ENCODE results near the gene ZBTB38.

Gene ZBTB38

DNA sequence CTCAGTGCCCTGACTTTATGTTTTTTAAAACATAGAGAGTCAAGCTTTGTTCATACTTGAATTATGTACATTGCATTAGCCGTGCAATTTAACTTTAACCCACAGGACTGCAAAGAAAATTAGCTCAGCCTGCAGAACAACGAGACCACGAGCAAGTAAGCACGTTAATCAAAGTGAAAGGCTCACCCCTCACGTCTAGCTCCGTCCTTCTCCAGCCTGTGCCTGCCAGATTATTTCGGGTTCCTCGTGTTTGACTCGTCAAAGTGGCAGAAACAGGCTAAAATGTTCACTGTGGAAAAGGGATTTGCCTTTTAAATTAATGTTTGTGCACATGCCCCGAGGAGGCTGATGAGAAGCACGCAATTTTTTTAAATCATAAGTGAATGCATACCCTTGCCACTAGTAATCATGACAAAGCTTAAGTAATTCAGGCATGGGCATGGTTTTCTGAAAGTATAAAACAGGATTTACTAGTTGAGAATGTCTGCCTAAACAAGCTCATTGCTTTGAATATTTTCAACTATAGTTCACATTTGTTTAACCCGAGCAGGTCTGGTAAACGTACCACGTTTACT, 15.3 kb downstream of the ZBTB38 start:
- Mint-ChIP-seq H3K27ac (no peak overlapping the region), H3K4me1 (ENCODE audit: low read depth) (peaks cover 8% of the 10 kb centered on the region), H3K9me3 (peaks cover 5% of the 10 kb centered on the region), H3K36me3 (ENCODE audit: low read depth) (peaks cover 1% of the 10 kb centered on the region), H3K27me3 (ENCODE audit: low read depth) (peaks cover 33% of the 10 kb centered on the region), H3K4me3 (no peak overlapping the region)

DNA sequence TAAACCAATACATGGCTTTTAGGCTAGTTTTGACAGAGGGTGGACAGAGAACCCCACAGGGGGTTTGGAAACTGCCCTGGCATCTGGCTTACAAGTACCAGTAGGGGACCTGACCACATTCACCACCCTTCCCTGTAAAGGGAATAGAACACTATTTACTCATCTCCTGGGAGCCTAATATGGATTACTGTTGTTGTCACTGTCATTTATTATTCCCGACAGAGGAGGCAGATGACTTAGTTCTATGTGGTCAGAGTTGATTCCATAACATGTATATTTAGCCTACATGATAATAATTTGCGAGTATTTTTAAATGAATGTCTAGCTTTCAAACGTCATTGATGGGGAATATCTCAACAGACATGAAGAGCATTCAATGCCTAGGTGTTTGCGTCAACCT, 15.9 kb downstream of the ZBTB38 start:
- H3K36me3 Mint-ChIP-seq (ENCODE audit: low read depth), result no peaks in the 10 kb centered on the region
- no peak overlapping the region for H3K27ac Mint-ChIP-seq
- peaks cover 33% of the 10 kb centered on the region for H3K27me3 Mint-ChIP-seq (ENCODE audit: low read depth)
- no peak overlapping the region for H3K4me3 Mint-ChIP-seq
- no peaks in the 10 kb centered on the region for H3K9me3 Mint-ChIP-seq
- H3K4me1 Mint-ChIP-seq (ENCODE audit: low read depth), result peaks cover 8% of the 10 kb centered on the region

DNA sequence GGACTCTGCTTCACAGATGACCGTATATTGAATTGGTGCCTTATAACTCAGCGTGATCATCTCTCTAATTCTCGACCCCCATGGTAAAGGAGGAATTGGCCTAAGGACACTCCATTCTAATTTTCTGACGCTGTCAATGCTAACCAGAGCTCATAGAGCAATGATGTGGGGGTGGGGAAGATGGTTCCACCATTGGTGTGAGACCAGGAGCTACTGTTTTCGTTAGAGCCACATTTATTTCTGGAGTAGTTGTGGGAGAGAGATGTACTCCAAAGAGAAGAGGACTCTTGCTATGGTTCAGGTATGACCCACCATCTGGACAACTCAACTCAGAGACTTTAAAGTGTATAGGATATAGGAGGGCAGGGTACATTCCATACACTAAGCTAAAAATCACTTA, 16.3 kb downstream of the ZBTB38 start:
- Mint-ChIP-seq H3K9me3 (no peaks in the 10 kb centered on the region), H3K4me3 (no peak overlapping the region), H3K4me1 (ENCODE audit: low read depth) (peaks cover 9% of the 10 kb centered on the region), H3K36me3 (ENCODE audit: low read depth) (no peaks in the 10 kb centered on the region), H3K27me3 (ENCODE audit: low read depth) (peaks cover 33% of the 10 kb centered on the region), H3K27ac (no peak overlapping the region)

DNA sequence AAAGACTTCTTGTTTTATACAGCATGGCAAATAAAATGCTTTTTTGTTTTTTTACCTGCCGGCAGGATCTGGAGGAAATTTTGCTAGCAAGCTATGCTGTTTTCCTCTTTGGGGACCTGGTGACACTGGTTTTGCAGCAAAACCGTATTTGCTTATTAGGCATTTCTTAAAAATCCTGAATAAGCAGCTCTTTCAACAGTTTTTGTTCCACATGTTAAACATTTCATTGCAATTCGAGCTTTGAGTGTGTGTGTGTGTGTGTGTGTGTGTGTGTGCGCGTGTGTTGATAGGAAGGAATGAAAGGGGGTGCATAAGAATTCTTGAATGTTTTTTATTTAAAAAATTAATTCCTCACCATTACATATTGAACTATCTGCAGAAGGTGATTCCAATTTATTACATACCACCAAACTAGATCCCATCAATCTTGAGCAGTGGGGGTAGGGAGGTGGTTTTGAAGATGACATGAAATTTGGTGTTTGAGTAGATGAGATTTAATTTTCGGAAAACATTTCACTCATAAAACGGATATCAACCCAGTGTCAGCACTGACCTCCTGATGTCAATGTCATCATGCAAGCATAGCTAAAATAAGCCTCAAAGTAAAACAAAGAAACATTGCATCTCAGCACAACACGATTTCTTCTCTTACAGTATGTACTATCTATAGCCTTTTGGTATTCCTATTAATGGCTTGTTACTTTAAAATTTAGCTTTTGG, 17.3 kb downstream of the ZBTB38 start:
- H3K27me3 Mint-ChIP-seq (ENCODE audit: low read depth), result peaks cover 33% of the 10 kb centered on the region
- H3K36me3 Mint-ChIP-seq (ENCODE audit: low read depth), result peaks cover under 1% of the 10 kb centered on the region
- H3K4me3 Mint-ChIP-seq, result no peak overlapping the region
- H3K27ac Mint-ChIP-seq, result no peak overlapping the region
- no peaks in the 10 kb centered on the region for H3K9me3 Mint-ChIP-seq
- H3K4me1 Mint-ChIP-seq (ENCODE audit: low read depth), result peaks cover 9% of the 10 kb centered on the region

DNA sequence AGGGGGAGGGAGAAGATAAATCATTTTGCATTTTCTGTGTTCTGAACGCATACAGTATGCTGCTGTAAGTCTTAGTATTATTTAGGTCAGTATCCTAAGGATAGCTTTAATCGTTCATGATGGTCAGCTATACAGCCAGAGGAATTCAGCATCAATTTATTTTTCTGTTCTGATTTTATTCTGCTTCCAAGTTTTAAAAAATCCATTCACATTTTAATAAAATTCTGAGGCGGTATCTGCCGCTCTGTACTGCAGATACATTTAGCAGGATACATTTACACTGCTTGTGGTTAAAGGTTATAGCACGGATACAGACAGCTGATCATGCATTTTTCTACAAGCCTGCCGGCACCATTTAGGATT, 17.8 kb downstream of the ZBTB38 start:
- Mint-ChIP-seq H3K4me1 (ENCODE audit: low read depth) (peaks cover 10% of the 10 kb centered on the region), H3K36me3 (ENCODE audit: low read depth) (peaks cover 2% of the 10 kb centered on the region), H3K4me3 (no peak overlapping the region), H3K27me3 (ENCODE audit: low read depth) (peaks cover 33% of the 10 kb centered on the region), H3K27ac (no peak overlapping the region), H3K9me3 (no peaks in the 10 kb centered on the region)

DNA sequence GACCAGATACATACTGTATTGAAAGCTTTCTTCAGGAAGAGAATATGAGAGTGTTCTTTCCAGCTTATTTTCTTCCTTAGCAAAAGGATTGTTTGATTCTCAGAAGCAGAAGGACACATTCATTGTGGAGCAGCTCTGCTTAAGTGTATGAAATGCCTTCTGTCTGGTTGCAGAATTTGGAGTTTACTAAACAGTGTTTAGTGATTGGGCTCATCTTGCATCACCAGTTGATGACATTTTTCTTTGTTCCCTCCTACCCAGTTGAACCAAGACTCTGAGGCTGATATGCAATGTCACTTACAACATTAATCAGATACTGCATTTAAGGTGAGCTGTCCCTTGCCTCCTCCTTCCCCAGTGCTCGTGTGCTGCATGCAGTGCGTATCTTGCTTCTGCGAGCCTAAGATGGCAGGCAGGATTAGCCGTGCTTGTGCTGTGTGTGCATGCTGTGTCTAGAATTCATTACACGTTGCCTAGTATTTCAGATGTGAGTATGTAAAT, 18.4 kb downstream of the ZBTB38 start:
- no peak overlapping the region for H3K27ac Mint-ChIP-seq
- peaks cover 10% of the 10 kb centered on the region for H3K4me1 Mint-ChIP-seq (ENCODE audit: low read depth)

DNA sequence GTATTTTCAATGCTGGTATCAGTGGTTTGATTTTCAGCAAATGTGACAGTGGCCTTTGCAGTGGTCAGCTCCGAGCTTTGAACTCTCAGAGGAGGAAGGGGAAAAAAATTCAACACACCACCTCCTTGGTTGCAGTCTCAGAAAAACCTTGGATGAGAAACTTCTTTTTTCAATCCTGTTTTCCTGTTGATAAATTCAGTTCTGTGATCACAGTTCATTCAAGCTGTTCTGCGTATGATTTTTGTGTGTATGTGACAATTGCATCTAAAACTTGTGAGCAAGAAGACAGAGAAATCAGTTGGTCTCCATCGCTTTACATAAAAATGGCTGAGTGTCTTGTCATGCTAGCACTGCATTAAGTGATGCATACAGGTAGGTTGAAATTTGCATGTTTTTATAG, 19.2 kb downstream of the ZBTB38 start:
- Mint-ChIP-seq H3K27me3 (ENCODE audit: low read depth) (peaks cover 33% of the 10 kb centered on the region), H3K4me1 (ENCODE audit: low read depth) (peaks cover 10% of the 10 kb centered on the region), H3K36me3 (ENCODE audit: low read depth) (peaks cover 2% of the 10 kb centered on the region), H3K27ac (no peak overlapping the region), H3K4me3 (no peak overlapping the region), H3K9me3 (no peaks in the 10 kb centered on the region)

More for the DNA sequence above, 18.4 kb downstream of the ZBTB38 start:
- Mint-ChIP-seq H3K36me3 (ENCODE audit: low read depth) (peaks cover 2% of the 10 kb centered on the region), H3K27me3 (ENCODE audit: low read depth) (peaks cover 33% of the 10 kb centered on the region), H3K9me3 (no peaks in the 10 kb centered on the region), H3K4me3 (no peak overlapping the region)

DNA sequence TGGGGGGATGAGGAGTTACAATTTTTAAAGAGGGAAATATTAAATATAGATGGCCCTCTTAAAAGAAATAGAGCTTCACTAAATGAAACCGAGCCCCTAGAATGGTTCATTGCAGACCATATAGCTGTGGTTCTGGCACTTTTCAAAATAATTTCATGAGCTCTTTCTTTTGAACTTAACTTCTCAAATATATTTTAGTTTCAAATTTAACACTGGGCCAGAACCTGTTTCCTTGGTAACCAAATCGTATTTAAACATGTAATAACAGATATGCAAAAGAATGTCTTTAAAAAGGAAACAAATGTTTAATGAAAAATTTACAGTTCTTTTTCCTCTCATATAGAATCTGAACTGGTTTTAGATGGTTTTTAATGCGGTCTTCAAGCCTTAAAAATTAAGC, 20.1 kb downstream of the ZBTB38 start:
- Mint-ChIP-seq H3K36me3 (ENCODE audit: low read depth) (peaks cover 2% of the 10 kb centered on the region), H3K27ac (peak overlapping the region; percentile 68), H3K27me3 (ENCODE audit: low read depth) (peaks cover 33% of the 10 kb centered on the region)

DNA sequence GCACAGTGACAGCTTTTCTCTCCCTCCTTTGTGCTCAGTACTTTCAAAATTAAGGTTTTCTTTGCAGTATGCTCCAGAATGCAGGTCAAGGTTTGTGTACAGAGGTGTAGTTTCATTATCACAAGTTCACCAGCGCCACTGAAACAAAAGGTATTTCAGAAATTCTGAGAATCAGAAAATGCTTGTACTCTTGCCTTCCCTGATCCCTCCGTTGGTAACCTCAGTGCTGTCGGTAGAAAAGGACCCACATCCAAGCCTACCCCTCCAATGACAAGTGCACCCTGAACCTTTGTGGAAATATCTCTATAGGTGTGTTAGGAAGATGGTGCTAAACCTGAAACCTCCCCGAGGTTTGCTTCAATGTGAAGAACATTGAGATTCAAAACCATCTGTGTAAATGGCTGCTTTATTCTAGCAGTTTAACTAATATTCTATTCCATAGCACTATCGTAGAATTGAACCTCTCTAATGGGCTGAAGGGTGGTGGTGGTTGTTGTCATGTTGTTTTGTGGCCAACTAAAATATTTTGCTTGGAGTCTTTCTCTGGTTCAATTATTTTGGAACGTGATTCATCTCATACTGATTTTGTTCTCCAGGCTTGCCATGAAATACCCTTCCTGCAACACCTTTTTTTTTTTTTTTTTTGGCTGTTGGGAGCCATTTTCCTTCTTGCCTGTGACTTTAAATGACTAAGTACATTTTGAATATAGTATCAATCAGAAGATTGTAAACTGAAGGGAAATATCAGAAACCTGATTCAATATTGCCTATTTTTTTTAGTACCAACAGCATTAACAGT, 20.7 kb downstream of the ZBTB38 start:
- H3K27ac Mint-ChIP-seq, result peak overlapping the region; percentile 68
- peaks cover 33% of the 10 kb centered on the region for H3K27me3 Mint-ChIP-seq (ENCODE audit: low read depth)
- peak overlapping the region; percentile 28 for H3K4me3 Mint-ChIP-seq
- H3K4me1 Mint-ChIP-seq (ENCODE audit: low read depth), result peaks cover 10% of the 10 kb centered on the region
- no peaks in the 10 kb centered on the region for H3K9me3 Mint-ChIP-seq
- peaks cover 2% of the 10 kb centered on the region for H3K36me3 Mint-ChIP-seq (ENCODE audit: low read depth)

More for the DNA sequence above, 20.1 kb downstream of the ZBTB38 start:
- Mint-ChIP-seq H3K9me3 (no peaks in the 10 kb centered on the region), H3K4me1 (ENCODE audit: low read depth) (peaks cover 10% of the 10 kb centered on the region), H3K4me3 (peak overlapping the region; percentile 28)

DNA sequence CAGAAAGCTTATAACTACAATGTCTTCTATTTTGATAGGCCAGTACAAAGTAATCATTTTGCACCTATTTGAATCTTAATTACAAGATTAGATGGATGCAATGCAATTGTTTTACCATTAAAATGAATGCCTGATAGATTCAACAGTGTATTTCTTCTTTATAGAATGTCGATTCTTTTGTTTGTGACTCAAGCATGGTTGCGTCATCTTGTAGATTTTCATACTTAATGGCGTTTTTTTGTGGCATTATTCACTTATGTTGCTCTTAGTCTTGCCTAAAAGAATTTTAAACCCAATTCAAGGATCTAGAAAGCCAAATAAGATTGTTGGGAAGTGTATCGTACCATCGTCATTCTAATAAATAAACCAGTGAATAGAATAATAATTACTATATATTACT, 21.4 kb downstream of the ZBTB38 start:
- peaks cover 29% of the 10 kb centered on the region for H3K27me3 Mint-ChIP-seq (ENCODE audit: low read depth)
- H3K9me3 Mint-ChIP-seq, result no peaks in the 10 kb centered on the region
- peaks cover 2% of the 10 kb centered on the region for H3K36me3 Mint-ChIP-seq (ENCODE audit: low read depth)
- H3K27ac Mint-ChIP-seq, result peak overlapping the region; percentile 19
- peaks cover 10% of the 10 kb centered on the region for H3K4me1 Mint-ChIP-seq (ENCODE audit: low read depth)
- H3K4me3 Mint-ChIP-seq, result no peak overlapping the region

DNA sequence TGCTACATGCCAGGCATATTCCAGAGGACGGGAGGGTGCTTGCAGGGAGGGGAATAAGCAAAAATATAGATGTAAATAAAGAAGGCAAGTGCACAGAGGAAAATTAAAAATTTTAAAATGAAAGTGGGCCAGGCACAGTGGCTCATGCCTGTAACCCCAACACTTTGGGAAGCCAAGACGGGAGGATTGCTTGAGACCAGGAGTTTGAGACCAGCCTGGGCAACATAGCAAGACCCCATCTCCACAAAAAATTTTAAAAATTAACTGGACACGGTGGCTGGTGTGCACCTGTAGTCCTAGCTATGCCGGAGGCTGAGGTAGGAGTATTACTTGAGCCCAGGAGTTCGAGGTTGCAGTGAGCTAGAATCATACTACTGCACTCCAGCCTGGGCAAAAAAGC, 22.4 kb downstream of the ZBTB38 start:
- Mint-ChIP-seq H3K36me3 (ENCODE audit: low read depth) (peaks cover 2% of the 10 kb centered on the region), H3K9me3 (no peaks in the 10 kb centered on the region), H3K4me3 (no peak overlapping the region), H3K27me3 (ENCODE audit: low read depth) (peaks cover 20% of the 10 kb centered on the region), H3K27ac (no peak overlapping the region), H3K4me1 (ENCODE audit: low read depth) (peaks cover 10% of the 10 kb centered on the region)

DNA sequence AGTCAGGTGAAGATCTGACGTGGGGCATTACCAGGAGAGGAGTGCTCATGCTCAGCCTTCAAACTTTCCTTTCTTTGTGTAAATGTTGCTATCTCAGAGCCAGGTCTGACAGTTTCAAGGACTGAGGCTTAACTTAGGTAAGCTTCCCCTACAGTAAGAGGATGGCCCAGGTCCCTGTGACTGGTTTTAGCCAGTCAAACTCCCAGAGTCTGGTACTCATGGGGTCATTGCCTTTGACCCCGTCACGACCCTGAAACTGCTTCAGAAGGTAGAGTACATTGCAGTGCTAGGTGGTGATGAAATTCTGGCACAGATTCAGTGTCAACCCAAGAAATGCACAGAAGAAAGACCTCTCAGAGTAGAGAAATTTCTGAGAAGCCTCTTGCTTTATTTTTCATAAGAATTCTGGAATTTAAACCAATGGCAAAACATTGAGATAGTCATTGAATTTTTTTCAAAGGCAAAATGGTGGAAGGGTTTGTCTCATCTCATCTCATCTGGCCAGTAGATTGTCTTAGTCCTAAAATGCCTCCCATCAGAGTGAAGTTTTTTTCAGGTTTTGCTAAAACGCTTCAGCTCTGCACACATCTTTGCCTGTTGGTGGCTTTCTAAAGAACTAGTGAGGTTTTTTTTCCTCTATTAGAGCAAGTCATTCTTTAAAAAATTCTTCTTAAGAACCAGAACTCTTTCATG, 23.1 kb downstream of the ZBTB38 start:
- H3K4me1 Mint-ChIP-seq (ENCODE audit: low read depth), result peaks cover 10% of the 10 kb centered on the region
- H3K9me3 Mint-ChIP-seq, result peaks cover 4% of the 10 kb centered on the region
- H3K27ac Mint-ChIP-seq, result no peak overlapping the region
- peaks cover 4% of the 10 kb centered on the region for H3K36me3 Mint-ChIP-seq (ENCODE audit: low read depth)
- no peak overlapping the region for H3K4me3 Mint-ChIP-seq
- H3K27me3 Mint-ChIP-seq (ENCODE audit: low read depth), result peaks cover 14% of the 10 kb centered on the region

DNA sequence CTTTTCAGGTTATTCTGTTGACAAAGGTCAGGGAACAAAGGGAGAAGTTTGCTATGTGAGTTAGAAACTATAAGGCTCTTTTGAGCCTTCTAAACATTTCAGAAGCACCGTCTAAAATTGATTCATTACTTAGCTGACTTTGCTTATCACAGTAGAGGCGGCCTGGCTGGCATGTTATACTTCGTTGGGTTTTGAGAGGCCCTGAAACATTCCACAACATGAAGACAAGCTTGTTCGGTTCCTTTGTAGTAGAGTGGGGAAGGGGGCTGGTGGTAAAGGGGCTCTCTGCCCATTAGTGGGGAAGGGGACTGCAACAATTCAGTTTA, 23.6 kb downstream of the ZBTB38 start:
- Mint-ChIP-seq H3K4me3 (no peak overlapping the region), H3K4me1 (ENCODE audit: low read depth) (peaks cover 10% of the 10 kb centered on the region), H3K9me3 (peaks cover 10% of the 10 kb centered on the region), H3K27ac (no peak overlapping the region), H3K36me3 (ENCODE audit: low read depth) (peaks cover 7% of the 10 kb centered on the region), H3K27me3 (ENCODE audit: low read depth) (peaks cover 8% of the 10 kb centered on the region)

DNA sequence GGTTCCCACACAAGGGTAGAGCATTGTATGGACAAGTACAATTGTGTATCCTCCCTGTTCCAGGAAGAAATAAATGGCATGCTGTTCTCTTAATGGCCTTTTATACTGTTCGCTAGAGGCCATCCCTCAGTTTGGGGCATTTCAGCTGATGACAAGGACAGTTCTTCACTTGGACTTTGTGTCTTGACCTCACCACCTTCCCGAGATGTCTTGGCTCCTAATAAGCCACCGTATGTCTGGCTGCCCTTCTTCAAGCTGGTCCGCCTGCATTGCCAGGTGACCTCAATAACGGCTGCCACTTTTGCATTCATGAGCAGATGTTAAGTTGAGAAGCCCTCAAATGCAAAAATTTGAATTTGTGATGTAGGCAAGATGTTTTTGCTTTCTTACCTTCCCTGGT, 24.1 kb downstream of the ZBTB38 start:
- Mint-ChIP-seq H3K27ac (no peak overlapping the region), H3K4me3 (no peak overlapping the region), H3K9me3 (peaks cover 14% of the 10 kb centered on the region), H3K36me3 (ENCODE audit: low read depth) (peaks cover 11% of the 10 kb centered on the region), H3K4me1 (ENCODE audit: low read depth) (peaks cover 10% of the 10 kb centered on the region), H3K27me3 (ENCODE audit: low read depth) (peaks cover 4% of the 10 kb centered on the region)
